WTC11 (cell line): ENCODE data around the gene FAM43A. TPM values are rescaled to one million over a fixed set of nuclear protein-coding genes. Genes with fewer than 3 reads are reported as not detected.

ENCODE experiments used
- ATAC-seq: fragments of 200-7000 bp; cut with Tn5 transposase; 2 replicates; pipeline ENCODE4 v1.10.0; 2021; ENCODE audit warnings: mild to moderate bottlenecking, moderate library complexity
- CTCF ChIA-PET: fragments of 300-600 bp; sonication (Branson Sonifier 250); formaldehyde crosslinking; loops from one replicate; lab custom pipeline; 2021; ENCODE audit warnings: antibody characterized with exemption; lab: Charles Lee
- POLR2A ChIA-PET: fragments of 350-600 bp; sonication (Branson Sonifier 250); formaldehyde crosslinking; loops from one replicate; lab custom pipeline; 2021; ENCODE audit warnings: antibody characterized with exemption; lab: Charles Lee
- DNase-seq: peaks from one replicate; pipeline ENCODE4 v3.0.0; 2021; ENCODE audit warnings: low spot score
- H3K27ac Mint-ChIP-seq: 2 replicates; pipeline ENCODE4 v1.8.0; 2021; ENCODE audit warnings: mixed read lengths
- H3K27me3 Mint-ChIP-seq: 2 replicates; pipeline ENCODE4 v1.8.0; 2021; ENCODE audit warnings: low read depth, mild to moderate bottlenecking, moderate library complexity, mixed read lengths
- H3K36me3 Mint-ChIP-seq: 2 replicates; pipeline ENCODE4 v1.8.0; 2021; ENCODE audit warnings: mixed read lengths
- H3K4me1 Mint-ChIP-seq: 2 replicates; pipeline ENCODE4 v1.8.0; 2022; ENCODE audit warnings: mixed read lengths
- H3K4me3 Mint-ChIP-seq: 2 replicates; pipeline ENCODE4 v1.8.0; 2021; ENCODE audit warnings: mild to moderate bottlenecking, moderate library complexity, mixed read lengths
- H3K9me3 Mint-ChIP-seq: 2 replicates; pipeline ENCODE4 v1.8.0; 2021; ENCODE audit warnings: mixed read lengths
- AR ChIP-seq: fragments of 250-450 bp; sonication (Bioruptor Pico); IDR thresholded peaks from 2 replicates; pipeline ENCODE4 v1.9.0; 2021; ENCODE audit warnings: mild to moderate bottlenecking
- CTCF ChIP-seq: fragments of 200-600 bp; IDR thresholded peaks from 2 replicates; pipeline ENCODE4 v1.8.0; 2022; ENCODE audit warnings: antibody characterized with exemption
- GABPB1 ChIP-seq: sonication (generic); formaldehyde crosslinking; IDR thresholded peaks from 2 replicates; pipeline ENCODE4 v1.8.1; 2023; ENCODE audit warnings: mild to moderate bottlenecking, missing genetic modification reagents
- MXD4 ChIP-seq: fragments of 250-450 bp; sonication (Bioruptor Pico); IDR thresholded peaks from 2 replicates; pipeline ENCODE4 v1.8.0; 2021; ENCODE audit warnings: mild to moderate bottlenecking, moderate library complexity, borderline replicate concordance
- TEAD4 ChIP-seq: sonication (generic); formaldehyde crosslinking; IDR thresholded peaks from 2 replicates; pipeline ENCODE4 v1.8.0; 2022; ENCODE audit warnings: mild to moderate bottlenecking, missing genetic modification reagents
- ZNF512 ChIP-seq: sonication (generic); formaldehyde crosslinking; IDR thresholded peaks from 2 replicates; pipeline ENCODE4 v1.8.1; 2022; ENCODE audit warnings: missing genetic modification reagents, borderline replicate concordance
- ZNF532 ChIP-seq: fragments of 250-450 bp; sonication (Bioruptor Pico); IDR thresholded peaks from 2 replicates; pipeline ENCODE4 v1.9.0; 2021; ENCODE audit warnings: mild to moderate bottlenecking, borderline replicate concordance
- ZNF671 ChIP-seq: fragments of 250-450 bp; sonication (Bioruptor Pico); IDR thresholded peaks from 2 replicates; pipeline ENCODE4 v1.8.0; 2021; ENCODE audit warnings: mild to moderate bottlenecking
- total RNA-seq: library from RNA; stranded (reverse); gene quantifications from 3 replicates; pipeline ENCODE4 v1.2.3, GENCODE V29; 2021

Gene FAM43A
- total RNA-seq, 1 experiment from 2014 or later = 2.6 TPM

- DNase-seq = no peak
- no peak for TF ChIP-seq ZNF512 (CRISPR knock-in tag)
- TF ChIP-seq ZNF532 = no peak
- no peaks in the 10 kb centered on the region for H3K9me3 Mint-ChIP-seq
- POLR2A ChIA-PET = no interaction called here
- no peak for ATAC-seq
- H3K27me3 Mint-ChIP-seq = peaks cover 34% of the 10 kb centered on the region
- CTCF ChIA-PET = interaction anchor here (1.2 kb wide), 1 partner anchor 571 kb away, joined by 3 read pairs; no protein-coding TSS in a partner anchor
- peaks cover 38% of the 10 kb centered on the region for H3K4me1 Mint-ChIP-seq
- H3K4me3 Mint-ChIP-seq = no peak overlapping the region
- no peaks in the 10 kb centered on the region for H3K36me3 Mint-ChIP-seq
- peak overlapping the region; percentile 62; the same call in 1 of the 2 replicates for H3K27ac Mint-ChIP-seq
Measured at GRCh38 chr3:194689493-194689944, 3.8 kb downstream of the FAM43A start.

GRCh38 chr3:194690501-194691372 lies 5.1 kb downstream of the FAM43A start:
- ChIA-PET POLR2A (interaction anchor here (1.0 kb wide), 1 partner anchor 16 kb away, joined by 3 read pairs; no protein-coding TSS in a partner anchor), CTCF (no interaction called here)
- peak; percentile 44; the same call in 1 of the 2 replicates for TF ChIP-seq GABPB1 (CRISPR knock-in tag)
- TF ChIP-seq ZNF671 (CRISPR knock-in tag) = no peak
- H3K4me1 Mint-ChIP-seq = peaks cover 33% of the 10 kb centered on the region
- ATAC-seq = no peak
- H3K27me3 Mint-ChIP-seq = peaks cover 21% of the 10 kb centered on the region
- DNase-seq = no peak
- no peak overlapping the region for H3K4me3 Mint-ChIP-seq
- no peaks in the 10 kb centered on the region for H3K36me3 Mint-ChIP-seq
- no peak overlapping the region for H3K27ac Mint-ChIP-seq
- no peaks in the 10 kb centered on the region for H3K9me3 Mint-ChIP-seq

- CTCF ChIA-PET = no interaction called here
- TF ChIP-seq AR (CRISPR knock-in tag) (no peak), MXD4 (CRISPR knock-in tag) (no peak), CTCF (no peak), TEAD4 (CRISPR knock-in tag) (no peak)
- H3K36me3 Mint-ChIP-seq = no peaks in the 10 kb centered on the region
- H3K27ac Mint-ChIP-seq = no peak overlapping the region
- POLR2A ChIA-PET = interaction anchor here (1.0 kb wide), 1 partner anchor 15 kb away, joined by 3 read pairs; no protein-coding TSS in a partner anchor
- no peak for ATAC-seq
- peaks cover 12% of the 10 kb centered on the region for H3K27me3 Mint-ChIP-seq
- H3K9me3 Mint-ChIP-seq = no peaks in the 10 kb centered on the region
- H3K4me3 Mint-ChIP-seq = no peak overlapping the region
- no peak for DNase-seq
- peaks cover 33% of the 10 kb centered on the region for H3K4me1 Mint-ChIP-seq
Measured at GRCh38 chr3:194691481-194692283, 6.0 kb downstream of the FAM43A start.
